GM21717 (cell line): ENCODE measurements around the gene MYL7.

Source experiments
- ATAC-seq: cut with Tn5 transposase; IDR thresholded peaks from one replicate; pipeline ENCODE4 v1.9.1; 2021; ENCODE audit warnings: mild to moderate bottlenecking, moderate library complexity; ENCODE audit not compliant: unreplicated experiment

MYL7 gene

DNA sequence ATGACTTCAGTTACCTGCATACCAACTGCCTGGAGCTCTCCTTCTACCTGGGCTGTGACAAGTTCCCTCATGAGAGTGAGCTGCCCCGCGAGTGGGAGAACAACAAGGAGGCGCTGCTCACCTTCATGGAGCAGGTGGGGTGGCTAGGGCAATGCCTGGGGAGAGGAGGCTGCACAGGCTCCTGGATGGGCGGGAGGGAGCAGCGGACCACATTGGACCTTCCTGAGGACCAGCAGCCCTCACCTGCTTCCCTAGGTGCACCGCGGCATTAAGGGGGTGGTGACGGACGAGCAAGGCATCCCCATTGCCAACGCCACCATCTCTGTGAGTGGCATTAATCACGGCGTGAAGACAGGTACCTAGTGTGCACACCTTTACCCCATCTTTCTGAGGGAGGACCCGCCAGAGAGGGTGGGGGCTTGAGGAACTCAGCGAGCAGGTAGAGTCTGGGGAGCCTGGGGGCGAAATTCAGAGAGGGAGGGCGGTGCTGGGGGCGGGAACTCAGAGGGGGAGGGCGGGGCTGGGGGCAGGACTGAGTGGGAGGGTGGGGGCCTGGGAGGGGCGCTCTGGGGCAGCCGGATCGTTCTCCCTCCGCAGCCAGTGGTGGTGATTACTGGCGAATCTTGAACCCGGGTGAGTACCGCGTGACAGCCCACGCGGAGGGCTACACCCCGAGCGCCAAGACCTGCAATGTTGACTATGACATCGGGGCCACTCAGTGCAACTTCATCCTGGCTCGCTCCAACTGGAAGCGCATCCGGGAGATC, 28.0 kb downstream of the MYL7 start:
- ATAC-seq = no peak

DNA sequence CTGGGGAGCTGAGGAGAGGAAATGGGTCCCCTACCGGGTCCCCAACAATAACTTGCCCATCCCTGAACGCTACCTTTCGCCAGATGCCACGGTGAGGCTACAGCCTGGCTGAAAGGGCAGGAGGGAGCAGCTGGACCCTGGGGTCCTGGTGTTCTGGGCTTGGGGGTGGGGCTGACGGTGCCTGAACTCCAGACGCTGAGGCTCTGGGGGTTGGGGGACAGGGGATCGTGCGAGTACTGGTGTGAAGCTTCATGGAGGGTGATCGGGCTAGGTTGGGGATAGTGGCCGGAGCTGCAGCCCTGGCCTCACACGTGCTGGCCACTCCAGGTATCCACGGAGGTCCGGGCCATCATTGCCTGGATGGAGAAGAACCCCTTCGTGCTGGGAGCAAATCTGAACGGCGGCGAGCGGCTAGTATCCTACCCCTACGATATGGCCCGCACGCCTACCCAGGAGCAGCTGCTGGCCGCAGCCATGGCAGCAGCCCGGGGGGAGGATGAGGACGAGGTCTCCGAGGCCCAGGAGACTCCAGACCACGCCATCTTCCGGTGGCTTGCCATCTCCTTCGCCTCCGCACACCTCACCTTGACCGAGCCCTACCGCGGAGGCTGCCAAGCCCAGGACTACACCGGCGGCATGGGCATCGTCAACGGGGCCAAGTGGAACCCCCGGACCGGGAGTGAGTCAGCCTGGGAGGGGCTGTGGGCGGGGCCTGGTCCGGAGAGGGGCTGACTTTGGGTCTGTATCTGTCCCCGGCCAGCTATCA, 28.7 kb downstream of the MYL7 start:
- no peak for ATAC-seq

DNA sequence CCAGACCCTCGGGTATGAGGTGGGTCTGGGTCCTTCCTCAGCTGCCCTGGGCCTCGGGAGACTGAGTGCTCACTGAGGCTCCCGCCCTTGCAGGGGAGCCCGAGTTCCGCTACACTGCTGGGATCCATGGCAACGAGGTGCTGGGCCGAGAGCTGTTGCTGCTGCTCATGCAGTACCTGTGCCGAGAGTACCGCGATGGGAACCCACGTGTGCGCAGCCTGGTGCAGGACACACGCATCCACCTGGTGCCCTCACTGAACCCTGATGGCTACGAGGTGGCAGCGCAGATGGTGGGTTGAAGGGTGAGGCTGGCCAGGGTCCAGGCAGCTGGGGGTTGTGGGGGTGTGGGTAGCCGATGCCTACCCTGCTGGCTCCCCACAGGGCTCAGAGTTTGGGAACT, 29.4 kb downstream of the MYL7 start:
- ATAC-seq = no peak

DNA sequence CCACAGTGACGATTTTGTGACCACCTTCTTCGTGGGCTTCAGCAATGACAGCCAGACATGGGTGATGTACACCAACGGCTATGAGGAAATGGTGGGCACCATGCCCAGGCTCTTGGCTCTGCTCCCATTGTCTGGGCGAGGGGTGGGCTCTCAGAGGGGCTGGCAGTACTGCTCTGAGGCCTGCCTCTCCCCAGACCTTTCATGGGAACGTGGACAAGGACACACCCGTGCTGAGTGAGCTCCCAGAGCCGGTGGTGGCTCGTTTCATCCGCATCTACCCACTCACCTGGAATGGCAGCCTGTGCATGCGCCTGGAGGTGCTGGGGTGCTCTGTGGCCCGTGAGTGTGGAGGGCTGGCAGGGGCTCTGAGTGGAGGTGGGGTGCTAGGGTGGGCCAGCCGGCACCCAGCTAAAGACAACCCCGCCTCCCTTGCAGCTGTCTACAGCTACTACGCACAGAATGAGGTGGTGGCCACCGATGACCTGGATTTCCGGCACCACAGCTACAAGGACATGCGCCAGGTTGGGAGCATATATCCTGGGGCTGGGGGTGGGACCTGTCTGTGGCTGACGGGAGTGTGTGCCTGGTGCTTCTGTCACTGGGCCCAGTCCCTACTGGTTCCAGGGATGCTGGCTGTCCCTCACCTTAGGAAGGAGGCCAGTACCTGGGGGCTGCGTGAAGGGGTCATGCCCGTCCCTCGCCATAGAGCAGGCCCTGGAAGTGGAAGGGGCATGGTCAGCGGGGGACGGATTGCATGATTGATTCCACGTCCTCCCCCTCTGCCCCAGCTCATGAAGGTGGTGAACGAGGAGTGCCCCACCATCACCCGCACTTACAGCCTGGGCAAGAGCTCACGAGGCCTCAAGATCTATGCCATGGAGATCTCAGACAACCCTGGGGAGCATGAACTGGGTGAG, 30.2 kb downstream of the MYL7 start:
- ATAC-seq = no peak

GRCh38 chr7:44109991-44110390, 31.1 kb downstream of the MYL7 start:
- no peak for ATAC-seq

GRCh38 chr7:44108768-44109750, 32.1 kb downstream of the MYL7 start:
- ATAC-seq = no peak

- no peak for ATAC-seq
Measured at GRCh38 chr7:44107961-44108767, 33.0 kb downstream of the MYL7 start.

- ATAC-seq = no peak
Measured at GRCh38 chr7:44107116-44107960, 33.8 kb downstream of the MYL7 start.

DNA sequence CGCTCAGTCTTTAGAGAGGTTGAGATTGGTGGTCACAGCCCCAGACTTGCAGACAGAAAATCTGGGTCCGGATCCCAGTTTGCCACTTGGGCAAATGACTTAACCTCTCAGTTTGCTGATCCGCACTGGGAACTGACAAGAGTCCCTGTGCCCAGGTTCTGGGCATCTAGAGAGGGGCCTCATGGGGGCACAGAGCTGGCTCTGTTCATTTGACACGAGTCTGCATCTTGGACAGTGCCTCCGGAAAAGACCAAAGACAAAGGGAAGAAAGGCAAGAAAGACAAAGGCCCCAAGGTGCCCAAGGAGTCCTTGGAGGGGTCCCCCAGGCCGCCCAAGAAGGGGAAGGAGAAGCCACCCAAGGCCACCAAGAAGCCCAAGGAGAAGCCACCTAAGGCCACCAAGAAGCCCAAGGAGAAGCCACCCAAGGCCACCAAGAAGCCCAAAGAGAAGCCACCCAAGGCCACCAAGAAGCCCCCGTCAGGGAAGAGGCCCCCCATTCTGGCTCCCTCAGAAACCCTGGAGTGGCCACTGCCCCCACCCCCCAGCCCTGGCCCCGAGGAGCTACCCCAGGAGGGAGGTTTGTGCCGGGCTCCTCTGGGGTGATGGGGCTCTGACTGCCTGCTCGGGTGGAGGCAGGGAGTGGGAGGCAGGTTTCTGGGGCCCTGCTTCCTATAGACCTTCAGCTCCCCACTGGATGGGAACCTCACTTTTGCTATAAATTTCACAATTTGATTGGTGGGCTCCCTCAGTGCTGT, 34.6 kb downstream of the MYL7 start:
- no peak for ATAC-seq

- no peak for ATAC-seq
Measured at GRCh38 chr7:44105832-44106231, 35.3 kb downstream of the MYL7 start.

DNA sequence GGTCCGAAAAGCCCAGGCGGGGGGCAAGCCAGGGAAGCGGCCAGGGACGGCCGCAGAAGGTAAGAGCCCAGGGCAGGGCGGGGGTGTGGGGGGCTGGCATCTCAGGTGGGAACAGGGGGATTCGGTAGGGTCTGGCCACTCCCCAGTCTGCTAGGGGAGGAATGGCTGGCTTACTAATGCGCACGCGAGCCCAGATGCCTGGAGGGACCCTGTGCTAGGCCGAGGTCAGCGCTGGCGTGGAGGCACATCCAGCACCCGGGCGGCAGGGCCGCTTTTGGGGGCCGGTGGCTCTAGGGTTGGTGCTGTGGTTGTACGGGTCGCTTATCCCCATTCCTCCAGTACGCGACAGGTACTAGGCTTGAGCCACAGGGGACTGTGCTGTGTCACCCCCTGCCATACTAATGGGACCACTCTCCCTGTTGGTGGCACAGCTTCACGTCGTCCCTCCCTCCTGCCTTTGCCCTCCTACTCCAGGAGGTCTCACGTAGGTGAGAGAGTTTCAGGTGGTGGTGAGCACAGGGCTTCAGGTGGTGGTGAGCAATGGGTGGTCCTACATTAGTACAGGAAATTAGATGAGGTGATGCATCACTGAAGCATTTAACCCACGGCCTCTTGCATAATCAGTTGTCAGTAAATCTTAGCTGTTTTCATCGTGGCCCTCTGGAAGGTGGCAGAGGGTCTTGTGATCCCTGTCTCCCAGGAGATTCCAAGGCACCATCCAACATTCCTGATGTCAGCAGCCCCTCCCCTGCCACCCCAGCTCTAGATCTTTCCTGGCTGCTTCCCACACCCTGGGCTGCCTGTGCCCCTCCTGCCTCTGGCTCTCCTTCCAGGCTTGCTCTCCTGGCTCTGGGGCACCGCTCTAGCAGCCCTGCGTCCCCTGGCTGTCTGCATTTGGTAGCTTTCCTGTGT, 36.0 kb downstream of the MYL7 start:
- no peak for ATAC-seq

GRCh38 chr7:44103923-44104859, 36.9 kb downstream of the MYL7 start, which contains the start of gene AEBP1:
AEBP1 (plus strand) TSS chr7:44104345; CDS start chr7:44104666, 321 bp downstream.
- no peak for ATAC-seq

GRCh38 chr7:44103566-44103922, 37.6 kb downstream of the MYL7 start:
- no peak for ATAC-seq

GRCh38 chr7:44102846-44103565, 38.1 kb downstream of the MYL7 start:
- ATAC-seq = no peak
